ENCODE data around the gene AGPAT3. TPM values are rescaled to one million over a fixed set of nuclear protein-coding genes. Genes with fewer than 3 reads are reported as not detected.

AGPAT3 gene
- total RNA-seq, 1 donor: 47.4 TPM

GRCh38 chr21:43921979-43922945 lies 57.2 kb downstream of the AGPAT3 start:
- H3K4me3 ChIP-seq (ENCODE audit: insufficient read depth, low read length): no peak overlapping the region
- H3K4me2 ChIP-seq (ENCODE audit: insufficient read depth, low read length): no peak overlapping the region
- H3K27me3 ChIP-seq (ENCODE audit: insufficient read depth, low read length): no peaks in the 10 kb centered on the region
- peaks cover 69% of the 10 kb centered on the region for H4K20me1 ChIP-seq (ENCODE audit: insufficient read depth, low read length)
- no peak overlapping the region for H3K27ac ChIP-seq (ENCODE audit: low read depth, low read length)
- TF ChIP-seq CTCF (IDR thresholded peaks at IDR 0.05; ENCODE audit: extremely low read depth, low read depth, low read length): no peak
- H3K4me1 ChIP-seq (ENCODE audit: insufficient read depth, low read length): peaks cover 6% of the 10 kb centered on the region
- H3K9me3 ChIP-seq (ENCODE audit: low read depth, low read length): no peaks in the 10 kb centered on the region
- H3K36me3 ChIP-seq (ENCODE audit: insufficient read depth, low read length): no peaks in the 10 kb centered on the region
- H2AFZ ChIP-seq (ENCODE audit: low read length): no peak overlapping the region
- H3K79me2 ChIP-seq (ENCODE audit: insufficient read depth, low read length): peaks cover 76% of the 10 kb centered on the region
- DNase-seq (ENCODE audit: insufficient read length, low spot score, missing footprints): no peak

DNA sequence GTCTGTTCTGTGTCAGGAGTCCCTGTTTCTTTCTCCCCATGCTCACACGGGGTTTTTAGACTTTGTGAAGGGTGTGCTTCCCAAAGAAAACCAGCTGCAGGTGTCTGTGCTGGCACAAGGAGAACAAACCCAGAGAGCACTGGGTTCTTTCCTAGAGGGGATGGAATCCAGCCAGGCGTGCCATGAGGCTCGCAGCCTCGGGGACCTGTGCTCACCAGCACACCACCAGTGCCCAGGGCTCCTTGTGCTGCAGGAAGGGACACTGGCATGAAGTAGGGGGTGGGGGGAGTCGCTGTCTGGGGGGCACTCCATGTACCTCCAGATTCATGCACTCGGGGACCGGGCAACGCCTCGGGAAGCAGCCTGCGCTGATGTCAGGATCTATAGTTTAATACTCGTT lies 57.9 kb downstream of the AGPAT3 start:
- peaks cover 3% of the 10 kb centered on the region for H3K36me3 ChIP-seq (ENCODE audit: insufficient read depth, low read length)
- no peaks in the 10 kb centered on the region for H3K27me3 ChIP-seq (ENCODE audit: insufficient read depth, low read length)
- H3K4me2 ChIP-seq (ENCODE audit: insufficient read depth, low read length): no peak overlapping the region
- H3K27ac ChIP-seq (ENCODE audit: low read depth, low read length): no peak overlapping the region
- H4K20me1 ChIP-seq (ENCODE audit: insufficient read depth, low read length): peaks cover 72% of the 10 kb centered on the region
- no peak for DNase-seq (ENCODE audit: insufficient read length, low spot score, missing footprints)
- H2AFZ ChIP-seq (ENCODE audit: low read length): no peak overlapping the region
- peaks cover 74% of the 10 kb centered on the region for H3K79me2 ChIP-seq (ENCODE audit: insufficient read depth, low read length)
- TF ChIP-seq CTCF (IDR thresholded peaks at IDR 0.05; ENCODE audit: extremely low read depth, low read depth, low read length): no peak
- H3K9me3 ChIP-seq (ENCODE audit: low read depth, low read length): no peaks in the 10 kb centered on the region
- peaks cover 6% of the 10 kb centered on the region for H3K4me1 ChIP-seq (ENCODE audit: insufficient read depth, low read length)
- H3K4me3 ChIP-seq (ENCODE audit: insufficient read depth, low read length): no peak overlapping the region

- no peak for TF ChIP-seq CTCF (IDR thresholded peaks at IDR 0.05; ENCODE audit: extremely low read depth, low read depth, low read length)
- H3K4me2 ChIP-seq (ENCODE audit: insufficient read depth, low read length): no peak overlapping the region
Observed at GRCh38 chr21:43923391-43923790, 58.4 kb downstream of the AGPAT3 start.

GRCh38 chr21:43924421-43925095 lies 59.5 kb downstream of the AGPAT3 start:
- H3K27me3 ChIP-seq (ENCODE audit: insufficient read depth, low read length): no peaks in the 10 kb centered on the region
- H2AFZ ChIP-seq (ENCODE audit: low read length): no peak overlapping the region
- H3K36me3 ChIP-seq (ENCODE audit: insufficient read depth, low read length): peaks cover 4% of the 10 kb centered on the region
- H4K20me1 ChIP-seq (ENCODE audit: insufficient read depth, low read length): peaks cover 60% of the 10 kb centered on the region
- H3K4me2 ChIP-seq (ENCODE audit: insufficient read depth, low read length): no peak overlapping the region
- TF ChIP-seq CTCF (IDR thresholded peaks at IDR 0.05; ENCODE audit: extremely low read depth, low read depth, low read length): no peak
- H3K79me2 ChIP-seq (ENCODE audit: insufficient read depth, low read length): peaks cover 70% of the 10 kb centered on the region
- H3K27ac ChIP-seq (ENCODE audit: low read depth, low read length): no peak overlapping the region
- H3K4me1 ChIP-seq (ENCODE audit: insufficient read depth, low read length): peaks cover 6% of the 10 kb centered on the region
- H3K4me3 ChIP-seq (ENCODE audit: insufficient read depth, low read length): no peak overlapping the region
- no peaks in the 10 kb centered on the region for H3K9me3 ChIP-seq (ENCODE audit: low read depth, low read length)
- DNase-seq (ENCODE audit: insufficient read length, low spot score, missing footprints): no peak

More at GRCh38 chr21:43923391-43923790, 58.4 kb downstream of the AGPAT3 start:
- Histone ChIP-seq H3K79me2 (ENCODE audit: insufficient read depth, low read length) (peaks cover 71% of the 10 kb centered on the region), H3K27me3 (ENCODE audit: insufficient read depth, low read length) (no peaks in the 10 kb centered on the region), H3K4me3 (ENCODE audit: insufficient read depth, low read length) (no peak overlapping the region), H3K27ac (ENCODE audit: low read depth, low read length) (no peak overlapping the region), H4K20me1 (ENCODE audit: insufficient read depth, low read length) (peaks cover 72% of the 10 kb centered on the region), H3K9me3 (ENCODE audit: low read depth, low read length) (no peaks in the 10 kb centered on the region), H3K4me1 (ENCODE audit: insufficient read depth, low read length) (peaks cover 6% of the 10 kb centered on the region), H2AFZ (ENCODE audit: low read length) (no peak overlapping the region), H3K36me3 (ENCODE audit: insufficient read depth, low read length) (peaks cover 4% of the 10 kb centered on the region)
- DNase-seq (ENCODE audit: insufficient read length, low spot score, missing footprints): no peak

All from osteoblast (primary cell).